Measurements from ENCODE around the gene SRI. TPM values are rescaled to one million over a fixed set of nuclear protein-coding genes. Genes with fewer than 3 reads are reported as not detected.

Gene SRI
- 82.4 and 110 TPM in 2 replicates for total RNA-seq

GRCh38 chr7:88219781-88220747, at the start of gene SRI:
TSS of gene SRI (minus strand) at chr7:88220038. CDS start at chr7:88220026, 12 bp downstream.

Other genes with a start within 250 kb of the SRI start
- under 0.01 TPM in 1 of 2 replicates, not detected in the other for gene STEAP4, start 86.9 kb upstream of the SRI start, total RNA-seq